Measurements from ENCODE around the gene GRIN2A.

DNA sequence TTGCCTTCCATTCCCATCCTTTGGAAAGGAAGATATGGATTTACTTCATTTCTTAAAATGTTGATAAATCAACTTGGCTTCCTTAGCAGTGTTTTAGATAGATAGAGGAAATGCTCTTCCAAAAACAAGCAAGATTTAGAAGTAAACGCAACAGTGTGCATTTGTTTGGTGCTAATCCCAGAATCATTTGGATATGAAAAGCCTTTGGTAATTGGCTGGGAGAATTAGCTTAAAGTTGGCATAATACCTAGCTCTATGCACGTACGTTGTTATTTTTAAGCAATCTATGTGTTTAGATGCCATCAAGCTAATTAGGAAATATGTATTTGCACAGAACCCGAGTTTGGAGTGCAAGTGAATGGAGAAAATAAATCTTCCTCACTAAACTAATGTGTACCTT lies 415.3 kb downstream of the GRIN2A start:
- TF ChIP-seq CTCF (IDR thresholded peaks at IDR 0.05), result no peak
- no peak for TF ChIP-seq POLR2A (IDR thresholded peaks at IDR 0.05)

All from adrenal gland (tissue), 5 donors.